Measurements from ENCODE around the gene UTP25.
"Not testable (repeated sequence)": the region's sequence is repeated elsewhere in the genome, so short reads cannot be mapped to it uniquely, and the experiment has no call there.

Gene UTP25

GRCh38 chr1:209876078-209876800 is 48.5 kb downstream of the UTP25 start:
- DNase-seq: no peak

GRCh38 chr1:209877087-209877764 is 49.5 kb downstream of the UTP25 start:
- DNase-seq: no peak

GRCh38 chr1:209878964-209879363 is 51.2 kb downstream of the UTP25 start:
- no peak for DNase-seq

- DNase-seq: no peak
These were observed 51.8 kb downstream of the UTP25 start for GRCh38 chr1:209879539-209879938.

GRCh38 chr1:209880031-209880430 is 52.3 kb downstream of the UTP25 start:
- no peak for DNase-seq

- DNase-seq: no peak
These were observed 53.8 kb downstream of the UTP25 start for GRCh38 chr1:209881619-209882018.

- DNase-seq: no peak
These were observed 54.5 kb downstream of the UTP25 start for GRCh38 chr1:209882286-209882685.

GRCh38 chr1:209882942-209883340 is 55.2 kb downstream of the UTP25 start:
- no peak for DNase-seq

GRCh38 chr1:209883341-209883971 is 55.7 kb downstream of the UTP25 start:
- no peak for DNase-seq

GRCh38 chr1:209884249-209884648 is 56.5 kb downstream of the UTP25 start:
- DNase-seq: no peak

- DNase-seq: peak; percentile 33
These were observed 56.9 kb downstream of the UTP25 start for GRCh38 chr1:209884665-209885117.

GRCh38 chr1:209885403-209886218 is 57.8 kb downstream of the UTP25 start:
- no peak for DNase-seq

- no peak for DNase-seq
These were observed 58.4 kb downstream of the UTP25 start for GRCh38 chr1:209886219-209886536.

GRCh38 chr1:209888291-209889076 is 60.7 kb downstream of the UTP25 start:
- DNase-seq: not testable (repeated sequence)

- no peak for DNase-seq
These were observed 61.3 kb downstream of the UTP25 start for GRCh38 chr1:209889077-209889418.

- no peak for DNase-seq
These were observed 63.0 kb downstream of the UTP25 start for GRCh38 chr1:209890641-209891330.

- DNase-seq: no peak
These were observed 66.0 kb downstream of the UTP25 start for GRCh38 chr1:209893751-209894150.

GRCh38 chr1:209895709-209896108 is 67.9 kb downstream of the UTP25 start:
- no peak for DNase-seq

- DNase-seq: no peak
These were observed 68.6 kb downstream of the UTP25 start for GRCh38 chr1:209896346-209896745.

GRCh38 chr1:209898271-209898670 is 70.5 kb downstream of the UTP25 start:
- DNase-seq: not testable (repeated sequence)

- DNase-seq: not testable (repeated sequence)
These were observed 71.1 kb downstream of the UTP25 start for GRCh38 chr1:209898851-209899250.

- no peak for DNase-seq
These were observed 72.2 kb downstream of the UTP25 start for GRCh38 chr1:209899948-209900347.
